RWPE2 (cell line): ENCODE results near the gene CDC42BPG.

Experiments used
- ATAC-seq: fragments of 200-7000 bp; cut with Tn5 transposase; 3 replicates; pipeline ENCODE4 v1.9.1; 2021; ENCODE audit warnings: low read depth
- DNase-seq: peaks from one replicate; pipeline ENCODE4 v3.0.0-alpha.2; 2020; ENCODE audit warnings: low spot score
- H3K27ac ChIP-seq: fragments of 450-650 bp; 2 replicates; pipeline ENCODE4 v1.5.1; 2017; ENCODE audit warnings: mild to moderate bottlenecking; ENCODE audit not compliant: poor library complexity, severe bottlenecking
- H3K27me3 ChIP-seq: fragments of 250-450 bp; sonication (Bioruptor Pico); 2 replicates; pipeline ENCODE4 v1.5.1; 2021; ENCODE audit warnings: mild to moderate bottlenecking, moderate library complexity; ENCODE audit not compliant: insufficient read depth, poor library complexity, severe bottlenecking
- H3K36me3 ChIP-seq: fragments of 250-450 bp; sonication (Bioruptor Pico); 2 replicates; pipeline ENCODE4 v1.5.1; 2020; ENCODE audit warnings: low read depth, mild to moderate bottlenecking, moderate library complexity
- H3K4me1 ChIP-seq: fragments of 250-450 bp; sonication (Bioruptor Pico); 2 replicates; pipeline ENCODE4 v1.5.1; 2021; ENCODE audit warnings: mild to moderate bottlenecking, moderate library complexity; ENCODE audit not compliant: insufficient read depth, poor library complexity, severe bottlenecking
- H3K4me3 ChIP-seq: fragments of 250-450 bp; sonication (Bioruptor Pico); 2 replicates; pipeline ENCODE4 v1.5.1; 2021; ENCODE audit warnings: mild to moderate bottlenecking, moderate library complexity; ENCODE audit not compliant: severe bottlenecking
- H3K9me3 ChIP-seq: fragments of 250-450 bp; sonication (Bioruptor Pico); 2 replicates; pipeline ENCODE4 v1.5.1; 2021; ENCODE audit warnings: mild to moderate bottlenecking, moderate library complexity; ENCODE audit not compliant: severe bottlenecking
- CTCF ChIP-seq: fragments of 450-650 bp; IDR thresholded peaks from one replicate; pipeline ENCODE4 v1.5.1; 2017; ENCODE audit warnings: mild to moderate bottlenecking, moderate library complexity; ENCODE audit not compliant: poor library complexity, severe bottlenecking

Gene CDC42BPG

GRCh38 chr11:64831411-64831891 is 13.0 kb downstream of the CDC42BPG start:
- TF ChIP-seq CTCF = no peak
- no peak overlapping the region for H3K27ac ChIP-seq
- no peak for ATAC-seq

GRCh38 chr11:64829536-64830251 is 14.8 kb downstream of the CDC42BPG start:
- Histone ChIP-seq H3K27ac (no peak overlapping the region), H3K36me3 (peaks cover 91% of the 10 kb centered on the region), H3K4me3 (no peak overlapping the region), H3K4me1 (no peaks in the 10 kb centered on the region), H3K27me3 (no peaks in the 10 kb centered on the region), H3K9me3 (no peaks in the 10 kb centered on the region)
- TF ChIP-seq CTCF = no peak
- ATAC-seq = no peak
- DNase-seq = peak; percentile 63

More at GRCh38 chr11:64831411-64831891, 13.0 kb downstream of the CDC42BPG start:
- Histone ChIP-seq H3K9me3 (no peaks in the 10 kb centered on the region), H3K27me3 (no peaks in the 10 kb centered on the region), H3K36me3 (peaks cover 78% of the 10 kb centered on the region), H3K4me3 (no peak overlapping the region), H3K4me1 (peaks cover 11% of the 10 kb centered on the region)
- DNase-seq = no peak

DNA sequence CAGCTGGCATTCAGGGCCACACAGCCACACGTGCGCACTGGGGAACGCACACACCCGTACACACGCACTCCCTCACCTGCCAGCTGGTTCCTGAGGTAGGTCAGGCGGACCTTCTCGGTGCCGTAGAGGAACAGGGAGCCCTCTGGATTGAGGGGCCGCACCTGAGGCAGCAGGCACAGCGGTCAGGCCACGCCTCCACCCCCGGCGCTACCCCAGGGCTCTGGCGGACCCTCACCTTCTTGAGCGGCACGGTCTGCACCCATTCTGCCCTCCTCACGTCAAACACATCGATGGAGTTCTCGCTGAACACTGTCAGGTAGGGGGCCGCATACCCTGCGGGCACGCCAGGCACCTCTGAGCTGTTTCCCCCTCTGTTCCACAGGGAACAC is 17.0 kb downstream of the CDC42BPG start:
- Histone ChIP-seq H3K27me3 (no peaks in the 10 kb centered on the region), H3K27ac (no peak overlapping the region), H3K36me3 (peaks cover 70% of the 10 kb centered on the region), H3K4me1 (no peaks in the 10 kb centered on the region), H3K4me3 (no peak overlapping the region), H3K9me3 (no peaks in the 10 kb centered on the region)
- TF ChIP-seq CTCF = no peak
- ATAC-seq (no peak), DNase-seq (no peak)

DNA sequence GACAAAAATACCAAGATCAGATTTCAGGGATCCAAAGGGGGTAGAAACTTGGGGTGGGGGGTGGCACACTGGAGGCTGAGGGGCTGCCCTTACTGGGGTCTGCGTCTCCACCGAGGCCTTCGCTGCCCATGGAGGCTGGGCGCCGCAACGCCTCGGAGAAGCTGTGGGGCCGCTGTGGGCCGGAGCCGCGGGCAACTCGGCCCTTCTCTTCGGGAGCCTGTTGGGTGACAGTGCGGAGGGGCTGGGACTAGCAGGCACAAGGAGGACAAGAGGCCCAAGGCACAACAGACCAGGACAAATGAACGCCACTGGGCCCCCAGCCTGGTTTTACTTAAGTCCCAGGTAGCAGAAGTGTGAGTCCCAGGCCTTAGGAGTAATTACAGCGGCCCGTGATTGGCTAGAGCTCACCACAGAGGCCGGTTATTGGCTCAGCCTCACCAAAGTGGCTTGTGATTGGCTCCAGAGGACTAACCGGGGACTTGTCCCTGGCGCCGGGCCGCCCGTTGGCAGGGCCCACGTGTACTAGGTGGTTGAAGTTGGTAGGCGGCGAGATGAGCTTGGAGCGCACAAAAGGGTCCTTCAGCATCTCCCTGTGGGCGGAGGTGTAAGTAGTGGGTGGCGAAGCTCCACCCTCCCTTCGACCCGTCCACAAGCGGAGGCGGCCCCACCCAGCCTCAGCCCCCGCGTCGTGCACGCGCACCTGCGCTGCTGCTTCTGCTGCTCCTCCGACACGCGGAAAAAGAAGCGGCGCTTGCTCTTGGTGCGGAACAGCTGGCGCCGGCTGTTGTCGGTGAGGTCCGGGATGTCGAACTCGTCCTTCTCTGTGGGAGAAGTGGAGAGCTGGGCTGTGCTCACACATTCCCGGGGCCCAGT is 17.6 kb downstream of the CDC42BPG start:
- H3K27ac ChIP-seq = no peak overlapping the region
- H3K27me3 ChIP-seq = no peaks in the 10 kb centered on the region
- TF ChIP-seq CTCF = no peak
- H3K4me3 ChIP-seq = no peak overlapping the region
- peaks cover 64% of the 10 kb centered on the region for H3K36me3 ChIP-seq
- DNase-seq (no peak), ATAC-seq (no peak)
- no peaks in the 10 kb centered on the region for H3K4me1 ChIP-seq
- no peaks in the 10 kb centered on the region for H3K9me3 ChIP-seq
